Karpas-422 (cell line): ENCODE data around the gene MIGA1. TPM values are rescaled to one million over a fixed set of nuclear protein-coding genes. Genes with fewer than 3 reads are reported as not detected.
A peak's percentile ranks its signal among the peaks of the same experiment; 100 is the strongest.
"Not testable (repeated sequence)": the region's sequence is repeated elsewhere in the genome, so short reads cannot be mapped to it uniquely, and the experiment has no call there.

ENCODE experiments used
- DNase-seq: peaks from one replicate; pipeline ENCODE4 v3.0.0-alpha.2; 2015
- H2AFZ ChIP-seq: fragments of 200-600 bp; sonication (generic); 2 replicates; pipeline ENCODE4 v1.6.1; 2014; ENCODE audit warnings: antibody characterized with exemption, low read length, mixed read lengths
- H3K27ac ChIP-seq: fragments of 200-600 bp; sonication (generic); 2 replicates; pipeline ENCODE4 v1.5.1; 2014; ENCODE audit warnings: mild to moderate bottlenecking, low read length, moderate library complexity
- H3K27me3 ChIP-seq: fragments of 200-600 bp; sonication (generic); 2 replicates; pipeline ENCODE4 v1.6.1; 2014; ENCODE audit warnings: low read length, mixed read lengths
- H3K36me3 ChIP-seq: fragments of 200-600 bp; sonication (generic); 2 replicates; pipeline ENCODE4 v1.6.1; 2014; ENCODE audit warnings: low read length, mixed read lengths; ENCODE audit not compliant: insufficient read depth
- H3K4me1 ChIP-seq: fragments of 200-600 bp; sonication (generic); 2 replicates; pipeline ENCODE4 v1.6.1; 2014; ENCODE audit warnings: mild to moderate bottlenecking, low read length, mixed read lengths
- H3K4me2 ChIP-seq: fragments of 200-600 bp; sonication (generic); 2 replicates; pipeline ENCODE4 v1.6.1; 2014; ENCODE audit warnings: low read length, low read depth, mild to moderate bottlenecking; ENCODE audit not compliant: poor library complexity, severe bottlenecking
- H3K4me3 ChIP-seq: fragments of 200-600 bp; sonication (generic); 2 replicates; pipeline ENCODE4 v1.5.1; 2014; ENCODE audit warnings: mild to moderate bottlenecking, antibody characterized with exemption, low read length, mixed read lengths
- H3K79me2 ChIP-seq: fragments of 200-600 bp; sonication (generic); 2 replicates; pipeline ENCODE4 v1.6.1; 2014; ENCODE audit warnings: mild to moderate bottlenecking, low read length, mixed read lengths
- H3K9ac ChIP-seq: fragments of 200-600 bp; sonication (generic); 2 replicates; pipeline ENCODE4 v1.6.0; 2014; ENCODE audit warnings: low read length
- H3K9me2 ChIP-seq: fragments of 200-600 bp; sonication (generic), shearing (Covaris generic); replicated peaks from 2 replicates; pipeline ENCODE4 v1.6.0; 2014; ENCODE audit warnings: mild to moderate bottlenecking, low read length, moderate library complexity; ENCODE audit not compliant: insufficient read depth
- H3K9me3 ChIP-seq: fragments of 300-700, 200-600 bp; sonication (generic); 2 replicates; pipeline ENCODE4 v1.6.1; 2014; ENCODE audit warnings: low read length, mixed read lengths
- H4K20me1 ChIP-seq: fragments of 200-600 bp; sonication (generic); 2 replicates; pipeline ENCODE4 v1.6.1; 2014; ENCODE audit warnings: mild to moderate bottlenecking, antibody characterized with exemption, low read length, low read depth; ENCODE audit not compliant: insufficient read depth
- total RNA-seq: library from RNA; depleted of rRNA; stranded (reverse); fragments of >200 nt; shearing (Covaris generic); gene quantifications from 2 replicates; pipeline ENCODE4 v1.2.3, GENCODE V29; 2014; ENCODE audit warnings: low replicate concordance; rRNA removed

MIGA1 gene
- total RNA-seq, 1 experiment from 2014 or later: 7.5 TPM

GRCh38 chr1:77910116-77910515 is 130.7 kb downstream of the MIGA1 start:
- H3K9me2 ChIP-seq: no peaks in the 10 kb centered on the region
- H3K4me2 ChIP-seq: no peak overlapping the region
- H3K4me3 ChIP-seq: no peak overlapping the region
- H3K27ac ChIP-seq: no peak overlapping the region
- no peaks in the 10 kb centered on the region for H3K27me3 ChIP-seq
- no peaks in the 10 kb centered on the region for H3K9me3 ChIP-seq
- no peaks in the 10 kb centered on the region for H3K36me3 ChIP-seq
- no peak overlapping the region for H2AFZ ChIP-seq
- DNase-seq: no peak
- H3K9ac ChIP-seq: no peak overlapping the region
- H4K20me1 ChIP-seq: no peaks in the 10 kb centered on the region
- H3K4me1 ChIP-seq: no peaks in the 10 kb centered on the region
- H3K79me2 ChIP-seq: no peaks in the 10 kb centered on the region

GRCh38 chr1:77918918-77919317 is 139.5 kb downstream of the MIGA1 start:
- H3K4me2 ChIP-seq, H3K27me3 ChIP-seq, H3K4me3 ChIP-seq, H3K9ac ChIP-seq, H2AFZ ChIP-seq, H4K20me1 ChIP-seq, H3K36me3 ChIP-seq, H3K9me3 ChIP-seq, H3K79me2 ChIP-seq, DNase-seq, H3K9me2 ChIP-seq, H3K27ac ChIP-seq, H3K4me1 ChIP-seq: not testable (repeated sequence)

- Histone ChIP-seq H3K9me2 (no peaks in the 10 kb centered on the region), H3K36me3 (no peaks in the 10 kb centered on the region), H4K20me1 (no peaks in the 10 kb centered on the region), H3K4me1 (peaks cover 20% of the 10 kb centered on the region), H3K27me3 (no peaks in the 10 kb centered on the region), H3K79me2 (no peaks in the 10 kb centered on the region), H2AFZ (no peak overlapping the region), H3K9me3 (no peaks in the 10 kb centered on the region), H3K4me3 (no peak overlapping the region), H3K4me2 (no peak overlapping the region), H3K27ac (no peak overlapping the region), H3K9ac (no peak overlapping the region)
- no peak for DNase-seq
Observed at GRCh38 chr1:77925518-77925917, 146.1 kb downstream of the MIGA1 start.

- no peak for DNase-seq
- Histone ChIP-seq H3K4me2 (peak overlapping the region; percentile 68), H3K9me2 (no peaks in the 10 kb centered on the region), H3K79me2 (no peaks in the 10 kb centered on the region), H2AFZ (no peak overlapping the region), H3K4me3 (no peak overlapping the region), H3K36me3 (no peaks in the 10 kb centered on the region), H4K20me1 (no peaks in the 10 kb centered on the region), H3K9ac (no peak overlapping the region), H3K27ac (no peak overlapping the region), H3K27me3 (no peaks in the 10 kb centered on the region), H3K9me3 (no peaks in the 10 kb centered on the region), H3K4me1 (peaks cover 20% of the 10 kb centered on the region)
Observed at GRCh38 chr1:77925956-77926355, 146.5 kb downstream of the MIGA1 start.

- Histone ChIP-seq H2AFZ (peak overlapping the region; percentile 48; the same call in 1 of the 2 replicates), H3K9me3 (no peaks in the 10 kb centered on the region), H3K4me2 (peak overlapping the region; percentile 68), H3K27ac (no peak overlapping the region), H3K9ac (peak overlapping the region; percentile 30), H4K20me1 (no peaks in the 10 kb centered on the region), H3K4me3 (peak overlapping the region; percentile 41), H3K4me1 (peaks cover 20% of the 10 kb centered on the region), H3K79me2 (no peaks in the 10 kb centered on the region), H3K36me3 (no peaks in the 10 kb centered on the region), H3K9me2 (no peaks in the 10 kb centered on the region), H3K27me3 (no peaks in the 10 kb centered on the region)
- no peak for DNase-seq
Observed at GRCh38 chr1:77926561-77927357, 147.3 kb downstream of the MIGA1 start.

- Histone ChIP-seq H2AFZ (no peak overlapping the region), H3K9ac (no peak overlapping the region), H3K27ac (no peak overlapping the region), H3K4me3 (no peak overlapping the region), H3K79me2 (no peaks in the 10 kb centered on the region), H3K36me3 (no peaks in the 10 kb centered on the region), H3K27me3 (no peaks in the 10 kb centered on the region), H3K4me1 (peaks cover 20% of the 10 kb centered on the region), H4K20me1 (no peaks in the 10 kb centered on the region), H3K9me2 (no peaks in the 10 kb centered on the region), H3K9me3 (no peaks in the 10 kb centered on the region), H3K4me2 (peak overlapping the region; percentile 68)
- DNase-seq: no peak
Observed at GRCh38 chr1:77927414-77927813, 148.0 kb downstream of the MIGA1 start.

Other genes with a start within 250 kb of the MIGA1 start
- 77.9 and 113 TPM in 2 replicates for gene ZZZ3, start 97.0 kb upstream of the MIGA1 start, total RNA-seq
- 30.1 and 31.0 TPM in 2 replicates for gene USP33, start 19.8 kb upstream of the MIGA1 start, total RNA-seq
- 0.41 TPM in 1 of 2 replicates, not detected in the other for gene NEXN, start 109.0 kb downstream of the MIGA1 start, total RNA-seq
- 159 and 214 TPM in 2 replicates for gene FUBP1, start 199.4 kb downstream of the MIGA1 start, total RNA-seq
- 6.4 and 6.7 TPM in 2 replicates for gene DNAJB4, start 225.3 kb downstream of the MIGA1 start, total RNA-seq